CD4-positive, alpha-beta T cell treated with Interleukin-17A for 1 hour (primary cell): ENCODE results near the gene CEACAM1.
"Not testable (repeated sequence)": the region's sequence is repeated elsewhere in the genome, so short reads cannot be mapped to it uniquely, and the experiment has no call there.

Source experiments
- DNase-seq: peaks from one replicate; pipeline ENCODE4 v3.0.0-alpha.2; 2020

CEACAM1 gene

GRCh38 chr19:42472402-42473147, 55.7 kb downstream of the CEACAM1 start:
- no peak for DNase-seq

GRCh38 chr19:42471554-42472249, 56.6 kb downstream of the CEACAM1 start:
- no peak for DNase-seq

DNA sequence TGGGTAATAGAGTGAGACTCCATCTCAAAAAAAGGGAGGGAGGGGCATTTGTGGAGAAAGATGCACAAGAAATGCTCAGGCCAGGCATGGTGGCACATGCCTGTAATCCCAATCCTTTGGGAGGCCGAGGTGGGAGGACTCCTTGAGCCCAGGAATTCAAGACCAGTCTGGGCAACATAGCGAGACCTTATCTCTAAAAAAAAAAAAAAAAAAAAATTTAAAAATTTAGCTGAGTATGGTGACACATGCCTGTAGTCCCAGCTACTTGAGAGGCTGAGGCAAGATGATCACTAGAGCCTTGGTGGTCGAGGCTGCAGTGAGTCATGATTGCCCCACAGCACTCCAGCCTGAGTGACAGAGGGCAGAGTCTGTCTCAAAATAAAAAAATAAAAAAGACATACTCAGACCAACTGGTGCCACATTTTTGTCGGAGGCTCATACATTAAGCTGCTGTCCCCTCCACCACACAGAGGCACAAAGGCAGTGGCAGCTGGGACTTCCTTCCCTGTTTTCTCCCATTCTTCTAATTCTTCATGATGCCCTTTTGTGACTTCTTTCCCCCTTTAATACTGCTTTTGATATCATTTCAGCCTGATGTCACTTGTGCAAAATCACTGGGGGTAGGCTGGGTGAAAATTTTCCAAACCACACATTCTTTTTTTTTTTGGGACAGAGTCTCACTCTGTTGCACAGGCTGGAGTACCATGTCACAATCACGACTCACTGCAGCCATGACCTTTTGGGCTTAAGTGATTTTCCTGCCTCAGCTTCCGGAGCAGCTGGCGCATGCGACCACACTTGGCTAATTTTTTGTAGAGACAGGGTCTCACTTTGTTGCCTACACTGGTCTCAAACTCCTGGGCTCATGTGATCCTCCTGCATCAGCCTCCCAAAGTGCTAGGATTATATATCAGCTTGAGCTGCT, 58.7 kb downstream of the CEACAM1 start:
- DNase-seq = no peak

GRCh38 chr19:42468273-42468796, 59.9 kb downstream of the CEACAM1 start:
- DNase-seq = no peak

GRCh38 chr19:42467183-42467760, 61.0 kb downstream of the CEACAM1 start:
- no peak for DNase-seq

GRCh38 chr19:42466521-42467182, 61.6 kb downstream of the CEACAM1 start:
- no peak for DNase-seq

- DNase-seq = no peak
These were observed 62.4 kb downstream of the CEACAM1 start for GRCh38 chr19:42465827-42466280.

DNA sequence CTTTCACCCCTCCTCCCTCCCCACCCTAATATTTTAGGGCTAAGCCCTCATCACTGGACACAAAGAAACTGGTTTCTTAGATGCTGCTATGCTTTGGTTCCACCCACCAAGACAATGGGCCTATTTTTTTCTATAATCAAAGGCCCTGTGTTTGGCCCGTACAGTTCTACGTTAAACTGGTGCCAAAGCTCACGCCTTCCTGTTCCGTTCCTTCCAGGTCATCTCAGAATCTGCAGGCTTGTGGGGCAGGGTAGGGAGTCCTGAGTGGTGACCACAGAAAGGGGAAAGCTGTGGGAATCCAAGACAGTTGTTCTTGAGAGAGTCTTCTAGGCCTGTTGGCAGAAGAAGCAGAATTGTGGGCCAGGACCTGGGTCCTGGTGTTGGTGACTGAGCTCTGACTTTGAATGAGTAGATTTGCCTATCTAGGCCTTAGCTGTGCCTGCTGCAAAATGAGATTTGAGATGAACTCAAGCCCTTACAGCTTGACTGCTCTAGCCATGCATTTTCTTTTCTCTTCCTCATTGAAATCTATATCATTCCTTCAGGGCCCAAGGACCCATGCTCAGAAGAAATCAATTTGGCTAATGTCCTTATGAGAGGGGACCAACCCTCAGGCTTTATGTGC, 66.5 kb downstream of the CEACAM1 start:
- no peak for DNase-seq

GRCh38 chr19:42461231-42461630, 67.0 kb downstream of the CEACAM1 start:
- DNase-seq = not testable (repeated sequence)

- DNase-seq = no peak
These were observed 68.4 kb downstream of the CEACAM1 start for GRCh38 chr19:42459926-42460325.
